Transverse colon (tissue), 4 donors: ENCODE results near the gene SLC35F2. TPM values are rescaled to one million over a fixed set of nuclear protein-coding genes. Genes with fewer than 3 reads are reported as not detected.

Experiments used
- DNase-seq: peaks from one replicate; pipeline ENCODE4 v3.0.0-alpha.2; 2019
- H3K27ac ChIP-seq, 4 donors: fragments of 200-600 bp; sonication (generic); 2 replicates each; pipeline ENCODE4 v1.5.1; 2016 to 2018; ENCODE audit warnings: inconsistent platforms in 4 of 4
- H3K27me3 ChIP-seq: fragments of 200-600 bp; sonication (generic); 2 replicates; pipeline ENCODE4 v1.5.1; 2017; ENCODE audit warnings: inconsistent platforms
- H3K36me3 ChIP-seq, 4 donors: fragments of 200-600 bp; sonication (generic); 2 replicates each; pipeline ENCODE4 v1.5.1; 2017 to 2019; ENCODE audit warnings: inconsistent platforms in 4 of 4
- H3K4me1 ChIP-seq, 4 donors: fragments of 200-600 bp; sonication (generic); 2 replicates each; pipeline ENCODE4 v1.5.1; 2017 to 2020; ENCODE audit warnings: inconsistent platforms in 4 of 4
- H3K4me3 ChIP-seq, 4 donors: fragments of 200-600 bp; sonication (generic); 1 replicate in 1 of 4; 2 replicates in 3 of 4; pipeline versions ENCODE4 v1.5.1 to v1.6.1; 2017 to 2019; ENCODE audit warnings: inconsistent platforms in 4 of 4
- H3K9me3 ChIP-seq, 2 donors: fragments of 200-600 bp; sonication (generic); 2 replicates each; pipeline ENCODE4 v1.5.1; 2017 to 2019; ENCODE audit warnings: inconsistent platforms in 2 of 2
- CTCF ChIP-seq, 5 experiments: fragments of 200-600 bp in 3 of 5; fragments of 450-650 bp in 2 of 5; sonication (generic) in 3 of 5; IDR thresholded peaks; 1 replicate in 2 of 5; 2 replicates in 3 of 5; pipeline ENCODE4 v1.5.1; 2016 to 2017; ENCODE audit warnings: antibody characterized with exemption in 5 of 5, inconsistent platforms in 3 of 5, mild to moderate bottlenecking in 2 of 5, moderate library complexity in 1 of 5
- EP300 ChIP-seq: sonication (generic); formaldehyde crosslinking; IDR thresholded peaks from one replicate; pipeline ENCODE4 v1.6.1; 2017; ENCODE audit warnings: antibody characterized with exemption, low read depth
- POLR2A ChIP-seq: fragments of 450-650 bp; IDR thresholded peaks from one replicate; pipeline ENCODE4 v1.6.1; 2016; ENCODE audit warnings: antibody characterized with exemption, mild to moderate bottlenecking, moderate library complexity
- POLR2AphosphoS5 ChIP-seq, 3 donors: sonication (generic); formaldehyde crosslinking; IDR thresholded peaks; one replicate each; pipeline ENCODE4 v1.6.1; 2016; ENCODE audit warnings: antibody characterized with exemption in 3 of 3
- WGBS, 2 donors: methylation state at CpG; one replicate each; pipeline ENCODE4 v1.1.5; 2018; ENCODE audit warnings: low coverage in 1 of 2; 5-methylcytosine and 5-hydroxymethylcytosine counted together
- in situ Hi-C, 4 donors: fragments of 200-750 bp; cut with MboI; loops; one replicate each; pipeline versions ENCODE4 v1.15.0 to v1.15.1; 2017; ENCODE audit warnings: low sequenced_read_pairs in 3 of 4, low pct_ligation_motif_present in 1 of 4, low pct_unique_long_range_greater_than_20kb in 1 of 4
- intact Hi-C: fragments of 100-400 bp; cut with DNase I; formaldehyde crosslinking; loops from one replicate; pipeline ENCODE4 v1.15.1; 2023; ENCODE audit warnings: low total_unique reads
- total RNA-seq, 4 donors: library from RNA; depleted of rRNA; stranded (reverse); fragments of >200 nt; gene quantifications; one replicate each; pipeline ENCODE4 v1.1.0, GENCODE V29; 2016

The SLC35F2 gene
- total RNA-seq, 4 donors from 2014 or later: 2.2 to 29.2 (median 18.8) TPM

DNA sequence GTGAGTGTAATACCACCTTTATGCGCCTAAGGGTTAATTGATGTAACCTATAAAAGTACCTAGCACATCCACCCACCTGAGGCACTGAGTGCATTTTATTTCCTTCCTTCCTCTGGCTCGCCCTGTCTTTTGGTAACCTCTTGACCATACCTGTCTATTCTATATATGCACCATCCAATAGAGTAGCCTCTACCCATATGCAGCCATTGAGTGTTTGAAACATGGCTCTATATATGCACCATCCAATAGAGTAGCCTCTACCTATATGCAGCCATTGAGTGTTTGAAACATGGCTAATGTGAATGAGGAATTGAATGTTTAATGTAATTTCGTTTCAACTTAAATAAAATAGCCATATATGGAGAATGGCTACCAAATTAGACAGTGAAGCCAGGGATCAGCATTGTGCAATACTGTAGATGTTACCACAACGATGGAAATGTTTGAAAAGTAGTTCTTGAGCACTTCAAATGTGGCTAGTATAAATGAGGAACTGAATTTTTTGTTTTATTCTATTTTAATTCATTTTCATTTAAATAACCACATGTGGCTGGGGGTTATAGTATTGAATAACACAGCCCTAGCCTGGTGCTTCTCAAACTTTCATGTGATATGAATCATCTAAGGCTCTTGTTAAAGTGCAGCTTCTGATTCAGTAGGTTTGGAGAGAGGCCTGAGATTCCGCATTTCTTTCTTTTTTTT, 33.8 kb downstream of the SLC35F2 start:
- 70 to 78% methylated on average over 5 of the region's 5 CpGs for WGBS, 2 donors
- intact Hi-C loops (no loop called here), in situ Hi-C loops (no loop called here)

DNA sequence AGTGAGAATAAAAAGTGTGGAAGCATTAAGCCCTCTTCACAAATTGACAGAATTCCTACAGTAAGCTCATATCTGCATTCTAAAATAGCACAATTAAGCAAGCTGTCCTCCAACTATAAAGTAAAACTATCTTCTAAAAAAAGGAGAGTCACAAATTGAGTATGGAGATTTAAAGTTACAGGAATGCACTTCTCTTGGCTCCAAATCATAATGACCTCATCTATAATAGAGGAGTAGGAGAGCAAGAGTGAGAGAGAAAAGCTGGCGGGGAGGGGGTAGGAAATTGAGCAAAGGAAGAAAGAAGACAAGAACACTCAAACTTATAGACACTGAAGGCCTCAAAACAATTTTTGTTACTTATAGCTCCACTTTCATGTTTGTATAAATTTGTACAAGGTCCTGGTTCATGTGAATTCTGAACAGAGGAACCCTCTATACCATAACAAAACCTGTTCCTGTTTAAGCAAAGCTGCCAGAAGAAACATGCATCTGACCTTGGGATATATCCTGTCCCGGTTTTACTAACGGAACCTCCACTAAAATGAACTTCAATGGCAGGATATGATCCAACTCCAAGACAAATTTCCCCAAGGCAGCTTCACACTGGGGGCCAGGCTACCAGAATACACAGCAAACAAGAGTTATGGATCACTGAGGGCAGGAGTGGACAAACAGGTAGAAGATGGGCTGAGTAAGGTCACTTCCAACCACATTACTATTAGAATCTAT, 37.2 kb downstream of the SLC35F2 start:
- Histone ChIP-seq H3K27me3 (no peaks in the 10 kb centered on the region), H3K27ac (no peak overlapping the region), H3K4me1 (peaks cover 0 to 15% (median 4%) of the 10 kb centered on the region in 4 donors), H3K4me3 (no peak overlapping the region), H3K9me3 (no peaks in the 10 kb centered on the region), H3K36me3 (no peaks in the 10 kb centered on the region)
- no peak for DNase-seq
- in situ Hi-C loops: no loop called here
- intact Hi-C loops: no loop called here
- no peak for TF ChIP-seq POLR2AphosphoS5 (IDR thresholded peaks at IDR 0.05)
- WGBS, 2 donors: 35 to 55% methylated on average over 3 of the region's 3 CpGs

More for the DNA sequence above, 33.8 kb downstream of the SLC35F2 start:
- H3K36me3 ChIP-seq: no peaks in the 10 kb centered on the region
- no peak for DNase-seq
- no peak overlapping the region for H3K27ac ChIP-seq
- TF ChIP-seq POLR2AphosphoS5 (IDR thresholded peaks at IDR 0.05): no peak
- TF ChIP-seq CTCF (IDR thresholded peaks at IDR 0.05): no peak
- TF ChIP-seq EP300: no peak
- TF ChIP-seq POLR2A: no peak
- H3K4me1 ChIP-seq: peaks cover 0 to 17% (median 4%) of the 10 kb centered on the region in 4 donors
- H3K9me3 ChIP-seq: no peaks in the 10 kb centered on the region
- H3K27me3 ChIP-seq: no peaks in the 10 kb centered on the region
- no peak overlapping the region for H3K4me3 ChIP-seq

- TF ChIP-seq EP300 (no peak), CTCF (IDR thresholded peaks at IDR 0.05) (no peak), POLR2A (no peak), POLR2AphosphoS5 (IDR thresholded peaks at IDR 0.05) (no peak)
- Histone ChIP-seq H3K27ac (no peak overlapping the region), H3K36me3 (no peaks in the 10 kb centered on the region), H3K27me3 (no peaks in the 10 kb centered on the region), H3K9me3 (no peaks in the 10 kb centered on the region), H3K4me3 (no peak overlapping the region), H3K4me1 (peaks cover 0 to under 1% (median 0%) of the 10 kb centered on the region in 4 donors)
- intact Hi-C loops (no loop called here), in situ Hi-C loops (no loop called here)
- 80% methylated on average over 1 to 5 of the region's 5 CpGs for WGBS, 2 donors
- DNase-seq: no peak
These were observed 39.1 kb downstream of the SLC35F2 start for GRCh38 chr11:107819361-107820014.

- intact Hi-C loops (no loop called here), in situ Hi-C loops (no loop called here)
- Histone ChIP-seq H3K4me1 (peaks cover 0 to 2% (median 0%) of the 10 kb centered on the region in 4 donors), H3K4me3 (no peak overlapping the region), H3K27me3 (no peaks in the 10 kb centered on the region), H3K9me3 (no peaks in the 10 kb centered on the region), H3K27ac (no peak overlapping the region), H3K36me3 (no peaks in the 10 kb centered on the region)
- WGBS, 2 donors: 91 to 96% methylated on average over 3 of the region's 3 CpGs
- DNase-seq: no peak
- no peak for TF ChIP-seq POLR2A
- no peak for TF ChIP-seq EP300
- no peak for TF ChIP-seq POLR2AphosphoS5 (IDR thresholded peaks at IDR 0.05)
- no peak for TF ChIP-seq CTCF (IDR thresholded peaks at IDR 0.05)
These were observed 40.1 kb downstream of the SLC35F2 start for GRCh38 chr11:107818491-107818890.
